Dermis blood vessel endothelial cell (primary cell): ENCODE measurements around the gene RCOR2. TPM values are rescaled to one million over a fixed set of nuclear protein-coding genes. Genes with fewer than 3 reads are reported as not detected.

Source experiments
- DNase-seq: peaks from one replicate; pipeline ENCODE4 v3.0.0; 2010
- total RNA-seq: library from RNA; depleted of rRNA; stranded (reverse); fragments of >200 nt; gene quantifications from 2 replicates; pipeline ENCODE4 v1.2.3, GENCODE V29; 2014

RCOR2 gene
- total RNA-seq, 1 donor from 2014 or later = 0.17 TPM

- no peak for DNase-seq
These were observed 5.8 kb upstream of the RCOR2 start for GRCh38 chr11:63922673-63923192.

DNA sequence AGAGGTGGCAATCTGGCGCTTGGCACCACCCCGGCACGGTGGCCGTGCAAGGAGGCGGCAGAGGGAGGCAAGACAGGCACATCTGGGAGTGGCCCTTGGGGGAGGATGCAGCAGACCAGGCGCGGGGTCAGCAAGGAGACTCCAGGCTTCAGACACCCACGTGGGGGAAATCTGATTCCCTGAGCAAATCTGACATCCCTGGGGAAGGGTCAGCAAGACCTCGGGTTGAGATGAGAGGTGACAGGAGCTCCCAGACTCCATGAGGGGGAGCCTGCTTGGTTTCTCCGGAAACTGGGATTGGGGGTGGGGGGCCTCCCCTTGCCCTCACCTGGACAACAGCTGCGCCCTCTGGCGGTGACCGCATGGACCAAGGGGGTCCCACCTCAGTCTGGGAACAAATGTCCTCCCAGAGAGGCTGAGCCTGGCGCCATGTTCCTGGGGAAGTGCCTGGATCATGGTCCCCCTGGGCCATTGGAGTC lies 4.0 kb upstream of the RCOR2 start:
- peak; percentile 53 for DNase-seq

DNA sequence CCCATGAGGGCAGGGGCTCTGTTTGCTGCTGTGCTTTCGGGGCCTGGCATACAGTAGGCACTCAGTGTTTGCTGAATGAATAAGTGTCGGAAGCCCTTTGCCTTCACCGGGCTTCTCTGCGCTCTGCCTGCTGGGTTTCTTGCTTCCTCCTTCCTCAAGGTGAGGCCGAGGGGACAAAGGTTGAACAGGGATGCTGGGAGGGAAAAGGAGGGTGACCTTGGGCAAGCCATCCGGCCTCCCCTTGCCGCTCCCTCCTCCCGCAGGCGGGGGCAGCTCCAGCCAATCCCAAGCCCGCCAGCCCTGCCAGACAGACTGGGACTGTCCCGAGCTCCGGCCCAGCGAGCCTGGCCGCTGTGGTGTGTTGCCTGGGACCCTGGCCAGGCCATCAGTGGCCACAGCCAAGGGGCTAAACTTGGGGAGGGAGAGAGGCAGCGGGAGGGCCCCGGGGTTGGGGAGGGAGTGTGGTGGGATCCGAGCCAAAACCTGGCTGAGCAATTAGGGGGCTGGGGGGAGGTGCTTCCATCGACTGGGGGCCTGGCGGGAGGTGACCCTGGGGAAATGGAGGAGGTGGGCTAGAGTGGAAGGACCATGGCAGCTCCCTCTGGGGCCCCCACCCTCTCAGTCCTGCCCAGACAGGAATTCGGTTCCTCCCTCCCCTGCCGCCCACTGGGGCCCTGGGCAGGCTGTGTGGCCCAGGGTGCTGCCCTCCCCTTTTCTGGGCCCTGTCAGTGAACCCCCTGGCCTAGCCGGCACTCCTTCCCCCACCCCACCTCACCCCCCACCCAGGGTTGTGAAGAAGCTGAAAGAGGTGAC lies 3.4 kb upstream of the RCOR2 start:
- no peak for DNase-seq

- no peak for DNase-seq
These were observed 2.5 kb upstream of the RCOR2 start for GRCh38 chr11:63919267-63920125.

GRCh38 chr11:63918507-63919191 lies 1.7 kb upstream of the RCOR2 start:
- DNase-seq = no peak

GRCh38 chr11:63917692-63918506 lies 935 bp upstream of the RCOR2 start:
- DNase-seq = no peak

DNA sequence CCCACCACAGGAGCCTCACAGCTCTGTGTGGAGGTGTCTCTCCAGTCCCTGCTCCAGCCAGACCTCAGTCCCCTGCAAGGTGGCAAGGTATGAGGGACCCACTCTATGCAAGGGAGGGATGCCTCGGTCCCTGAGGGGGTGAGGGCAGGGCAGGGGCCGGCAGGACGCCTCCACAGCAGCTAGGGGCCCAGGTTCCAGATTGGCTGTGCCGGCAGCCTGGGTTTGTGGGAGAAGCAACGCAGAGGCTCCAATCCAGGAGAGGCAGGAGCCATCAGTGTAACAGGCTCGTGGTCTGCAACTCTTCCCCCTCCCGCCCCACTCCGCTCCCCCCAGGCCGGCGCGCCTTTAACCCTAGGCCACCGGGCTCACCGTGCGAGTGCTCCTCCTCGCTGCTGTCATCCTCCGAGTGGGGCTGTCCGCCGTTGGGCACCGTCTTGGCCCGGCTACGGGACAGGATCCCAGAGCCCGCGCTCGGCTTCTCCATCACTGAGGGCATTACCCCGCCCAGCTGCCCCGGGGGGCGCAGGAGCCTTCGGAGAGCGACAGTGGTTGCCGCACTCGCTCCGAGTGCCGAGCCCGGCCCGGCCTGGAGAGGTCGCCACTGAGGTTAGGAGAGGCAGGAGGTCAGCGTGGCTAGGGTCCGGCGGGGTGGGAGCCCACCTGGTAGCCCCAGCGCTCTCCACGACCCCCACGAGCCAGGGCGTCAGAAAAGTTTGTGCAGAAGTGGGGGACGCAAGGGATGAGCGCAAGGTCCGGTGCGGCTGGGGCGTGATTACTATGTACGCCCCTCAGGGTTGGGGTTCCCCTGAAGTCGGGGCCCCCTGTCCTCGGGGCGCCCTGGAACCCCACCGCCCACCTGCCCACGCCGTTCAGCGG lies 765 bp downstream of the RCOR2 start:
- DNase-seq = peak; percentile 46

DNA sequence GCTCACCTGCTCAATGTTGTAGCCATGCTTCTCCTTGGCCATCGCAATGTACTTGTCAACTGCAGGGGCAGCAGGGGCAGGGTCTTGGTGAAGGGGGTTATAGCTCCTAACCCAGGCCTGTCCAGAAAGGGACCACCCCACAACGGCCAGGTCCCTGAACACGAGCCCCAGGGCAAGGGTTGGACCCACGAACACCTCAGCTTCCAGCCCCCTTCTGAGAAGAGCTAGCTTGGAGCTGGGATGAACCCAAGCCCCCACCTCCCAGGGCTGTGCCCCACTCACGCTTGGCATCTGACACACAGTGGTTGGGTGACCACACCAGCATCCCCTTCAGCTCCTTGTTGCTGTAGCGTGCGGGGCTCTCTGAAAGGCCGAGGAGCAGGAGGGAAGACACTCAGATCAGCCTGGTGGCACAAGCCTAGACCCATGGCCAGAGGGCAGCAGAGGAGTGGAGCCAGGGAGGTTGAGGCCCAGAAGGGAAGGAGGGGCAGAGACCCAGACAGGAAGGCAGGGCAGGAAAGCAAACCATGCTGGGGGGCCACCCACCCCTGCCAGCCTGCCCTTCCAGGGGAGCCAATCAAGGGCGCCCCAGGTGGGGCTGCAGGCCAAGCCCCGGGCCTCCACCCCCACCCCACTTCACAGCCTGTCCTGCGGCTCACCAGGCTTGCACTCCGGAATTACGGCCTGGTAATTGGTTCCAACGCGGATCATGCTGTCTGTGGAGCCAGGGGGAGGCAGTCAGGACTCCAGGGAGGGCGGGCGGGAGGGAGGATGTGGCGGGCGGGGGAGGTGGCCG lies 1.9 kb downstream of the RCOR2 start:
- DNase-seq = no peak

- no peak for DNase-seq
These were observed 2.8 kb downstream of the RCOR2 start for GRCh38 chr11:63913866-63914830.

DNA sequence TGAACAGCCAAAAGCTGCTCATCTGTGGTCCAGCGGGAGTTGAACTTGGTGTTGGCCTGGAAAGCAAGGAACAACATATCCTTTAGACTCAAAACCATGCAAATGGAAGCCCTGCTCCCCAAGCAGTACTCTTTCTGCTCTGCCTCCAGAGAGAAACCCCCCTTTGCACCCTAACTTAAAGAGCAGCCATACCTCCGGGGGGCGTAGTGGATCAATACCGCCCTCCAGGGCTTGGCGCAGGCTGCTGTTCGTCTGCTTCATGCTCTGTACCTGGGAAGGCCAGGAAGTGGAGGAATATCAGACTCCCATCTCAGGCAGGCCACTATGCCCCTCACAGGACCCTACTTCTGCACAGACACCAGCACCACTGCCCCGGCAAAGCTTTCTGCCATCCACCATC lies 4.3 kb downstream of the RCOR2 start:
- DNase-seq = no peak

DNA sequence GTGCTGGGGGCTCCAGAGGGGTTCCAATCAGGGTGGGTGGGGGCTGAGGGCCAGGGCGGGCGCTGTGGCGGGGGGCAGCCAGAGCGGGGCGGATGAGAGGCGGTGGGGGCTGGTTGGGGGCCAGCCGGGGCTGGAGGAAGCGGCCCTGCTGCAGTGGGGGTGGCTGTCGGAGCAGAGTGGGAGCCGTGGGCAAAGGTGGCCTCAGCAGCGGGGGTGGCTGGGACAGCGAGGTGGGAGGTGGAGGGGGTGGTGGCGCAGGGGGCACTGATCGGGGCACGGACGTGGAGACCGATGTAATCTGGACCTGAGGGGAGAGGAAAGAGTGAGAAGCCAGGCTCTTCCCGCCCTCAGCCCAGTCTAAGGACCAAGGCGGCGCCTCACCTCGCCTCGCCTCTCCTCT lies 5.1 kb downstream of the RCOR2 start:
- no peak for DNase-seq

GRCh38 chr11:63911440-63911839 lies 5.5 kb downstream of the RCOR2 start:
- no peak for DNase-seq

- no peak for DNase-seq
These were observed 6.3 kb downstream of the RCOR2 start for GRCh38 chr11:63910675-63911074.

GRCh38 chr11:63909591-63910506 lies 7.1 kb downstream of the RCOR2 start:
- no peak for DNase-seq

DNA sequence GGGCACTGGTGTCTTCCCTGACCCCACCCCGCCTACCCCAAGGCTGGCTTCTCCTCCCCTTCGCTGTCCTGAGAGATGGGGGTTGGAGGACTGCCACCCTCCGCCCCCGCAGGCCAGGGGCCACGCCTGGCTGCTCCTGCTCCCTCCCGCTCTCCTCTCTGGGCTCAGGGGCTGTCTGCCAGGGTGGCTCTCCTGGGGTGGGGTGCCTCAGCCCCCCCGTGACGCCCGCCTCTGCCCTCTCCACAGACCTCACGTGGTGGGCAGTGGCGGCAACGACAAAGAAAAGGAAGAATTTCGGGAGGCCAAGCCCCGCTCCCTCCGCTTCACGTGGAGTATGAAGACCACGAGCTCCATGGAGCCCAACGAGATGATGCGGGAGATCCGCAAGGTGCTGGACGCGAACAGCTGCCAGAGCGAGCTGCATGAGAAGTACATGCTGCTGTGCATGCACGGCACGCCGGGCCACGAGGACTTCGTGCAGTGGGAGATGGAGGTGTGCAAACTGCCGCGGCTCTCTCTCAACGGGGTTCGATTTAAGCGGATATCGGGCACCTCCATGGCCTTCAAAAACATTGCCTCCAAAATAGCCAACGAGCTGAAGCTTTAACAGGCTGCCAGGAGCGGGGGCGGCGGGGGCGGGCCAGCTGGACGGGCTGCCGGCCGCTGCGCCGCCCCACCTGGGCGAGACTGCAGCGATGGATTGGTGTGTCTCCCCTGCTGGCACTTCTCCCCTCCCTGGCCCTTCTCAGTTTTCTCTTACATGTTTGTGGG lies 8.1 kb downstream of the RCOR2 start:
- DNase-seq = no peak

DNA sequence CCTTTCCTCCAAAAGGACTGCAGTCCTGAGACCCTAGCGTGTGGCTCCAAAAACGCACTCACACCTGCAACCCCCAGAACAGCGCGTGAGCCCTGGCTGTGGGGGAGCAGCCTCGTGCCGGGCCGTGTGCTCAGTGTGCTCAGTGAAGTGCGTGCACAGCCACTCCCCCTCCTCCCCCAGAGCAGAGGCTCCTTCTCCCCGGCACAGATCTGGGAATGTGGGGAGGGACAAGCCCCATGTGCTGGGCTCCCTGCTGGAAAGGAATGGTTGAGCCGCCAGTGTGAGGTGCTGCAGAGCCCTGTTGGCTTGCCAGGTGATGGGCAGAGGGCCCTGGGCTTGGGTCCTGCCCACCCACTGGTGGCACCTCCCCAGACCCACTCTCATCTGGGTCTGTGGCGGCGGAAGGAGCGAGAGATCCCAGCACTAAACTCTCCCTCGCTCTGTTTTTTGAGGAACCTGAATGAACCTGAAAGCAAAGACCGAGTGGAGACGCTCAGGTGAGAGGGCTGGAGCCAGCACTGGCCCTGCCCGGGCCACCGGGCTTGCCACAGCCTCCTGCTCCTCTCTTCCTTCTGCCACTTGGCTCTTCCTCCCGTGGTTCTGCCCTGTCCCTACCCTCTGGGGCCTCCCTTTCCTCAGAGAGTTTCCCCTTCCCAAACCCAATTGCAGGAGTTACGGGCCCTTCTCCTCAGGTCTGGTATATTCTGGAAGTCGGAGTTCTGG lies 9.0 kb downstream of the RCOR2 start:
- no peak for DNase-seq
